ENCODE data around the gene RPS19. TPM values are rescaled to one million over a fixed set of nuclear protein-coding genes. Genes with fewer than 3 reads are reported as not detected.

The RPS19 gene
- total RNA-seq, 1 experiment from 2014 or later = 3,297 TPM

DNA sequence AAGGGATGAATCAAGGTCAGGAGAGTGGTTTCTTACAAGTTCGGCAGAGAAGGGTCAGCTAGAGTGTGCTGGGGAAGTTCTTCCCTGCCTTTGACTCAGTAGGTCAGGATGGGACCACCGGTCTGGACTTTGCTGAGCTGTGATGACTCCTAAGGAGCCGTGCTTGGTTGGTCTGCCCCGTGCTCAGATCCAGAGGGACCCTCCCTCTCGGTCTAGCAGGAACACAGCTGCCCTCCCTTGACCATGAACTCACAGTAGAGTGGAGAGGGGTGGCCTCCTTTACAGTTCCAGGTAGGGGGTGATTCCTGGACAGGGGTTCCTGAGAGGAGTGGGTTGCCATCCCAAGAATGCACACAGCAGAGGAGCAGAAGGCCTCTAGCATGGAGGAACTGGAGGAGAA lies 4.3 kb downstream of the RPS19 start:
- Mint-ChIP-seq H3K27me3 (ENCODE audit: insufficient read depth, unreplicated experiment) (no peaks in the 10 kb centered on the region), H3K4me1 (ENCODE audit: low read depth, unreplicated experiment) (peaks cover 14% of the 10 kb centered on the region), H3K27ac (ENCODE audit: unreplicated experiment) (peak overlapping the region; percentile 74), H3K9me3 (ENCODE audit: unreplicated experiment) (no peaks in the 10 kb centered on the region), H3K36me3 (ENCODE audit: insufficient read depth, unreplicated experiment) (peaks cover 99% of the 10 kb centered on the region), H3K4me3 (ENCODE audit: unreplicated experiment) (peak overlapping the region; percentile 20)
- peak in 1 of 2 experiments; percentile 35 for DNase-seq
- POLR2A ChIA-PET = interaction anchor here (0.8 kb wide), 1 partner anchor 9 kb away, joined by 3 read pairs; no protein-coding TSS in a partner anchor
- no TSS peak for BruUV-seq (replicated peaks)
- Histone ChIP-seq H3K4me3 (ENCODE audit: low read depth, low read length) (no peak overlapping the region), H3K9me3 (no peaks in the 10 kb centered on the region), H3K4me1 (peaks cover 26% of the 10 kb centered on the region), H3K36me3 (ENCODE audit: control insufficient read depth, insufficient read depth, low read length) (peaks cover 28% of the 10 kb centered on the region), H3K27me3 (replicated peaks; ENCODE audit: control insufficient read depth, insufficient read depth, low read length) (no peaks in the 10 kb centered on the region)
- intact Hi-C loops (cut with micrococcal nuclease; ENCODE audit: unreplicated experiment) = no loop called here
- TF ChIP-seq, protein P1, sequence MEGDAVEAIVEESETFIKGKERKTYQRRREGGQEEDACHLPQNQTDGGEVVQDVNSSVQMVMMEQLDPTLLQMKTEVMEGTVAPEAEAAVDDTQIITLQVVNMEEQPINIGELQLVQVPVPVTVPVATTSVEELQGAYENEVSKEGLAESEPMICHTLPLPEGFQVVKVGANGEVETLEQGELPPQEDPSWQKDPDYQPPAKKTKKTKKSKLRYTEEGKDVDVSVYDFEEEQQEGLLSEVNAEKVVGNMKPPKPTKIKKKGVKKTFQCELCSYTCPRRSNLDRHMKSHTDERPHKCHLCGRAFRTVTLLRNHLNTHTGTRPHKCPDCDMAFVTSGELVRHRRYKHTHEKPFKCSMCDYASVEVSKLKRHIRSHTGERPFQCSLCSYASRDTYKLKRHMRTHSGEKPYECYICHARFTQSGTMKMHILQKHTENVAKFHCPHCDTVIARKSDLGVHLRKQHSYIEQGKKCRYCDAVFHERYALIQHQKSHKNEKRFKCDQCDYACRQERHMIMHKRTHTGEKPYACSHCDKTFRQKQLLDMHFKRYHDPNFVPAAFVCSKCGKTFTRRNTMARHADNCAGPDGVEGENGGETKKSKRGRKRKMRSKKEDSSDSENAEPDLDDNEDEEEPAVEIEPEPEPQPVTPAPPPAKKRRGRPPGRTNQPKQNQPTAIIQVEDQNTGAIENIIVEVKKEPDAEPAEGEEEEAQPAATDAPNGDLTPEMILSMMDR (IDR thresholded peaks at IDR 0.05; ENCODE audit: insufficient read depth in 1 of 2, low read depth in 1 of 2, low read length in 1 of 2, severe bottlenecking in 1 of 2, unreplicated experiment in 1 of 2) = no peak
- CTCF ChIA-PET = interaction anchor here (1.4 kb wide), 1 partner anchor 9 kb away, joined by 3 read pairs; no protein-coding TSS in a partner anchor

DNA sequence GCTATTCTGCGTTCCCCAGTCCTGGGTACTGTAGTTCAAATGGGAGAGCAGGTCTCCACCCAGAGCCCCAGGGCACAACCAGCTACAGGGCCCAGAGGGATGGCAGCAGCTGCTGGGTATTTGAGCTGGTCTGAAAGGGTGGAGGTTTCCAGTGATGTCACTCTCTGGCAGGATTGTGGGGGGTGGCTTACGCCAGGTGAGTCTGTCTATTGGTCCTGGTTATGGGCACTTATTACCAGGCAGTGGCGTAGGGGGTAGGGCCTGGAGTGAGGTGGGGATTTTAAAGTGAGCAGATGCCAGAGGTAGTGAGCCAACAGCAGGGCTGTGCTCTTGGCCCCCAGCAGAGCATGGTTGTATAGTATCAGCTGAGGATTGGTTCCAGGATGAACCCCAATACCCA lies 6.2 kb downstream of the RPS19 start:
- CTCF ChIA-PET = no interaction called here
- Histone ChIP-seq H3K27me3 (replicated peaks; ENCODE audit: control insufficient read depth, insufficient read depth, low read length) (no peaks in the 10 kb centered on the region), H3K4me1 (peaks cover 31% of the 10 kb centered on the region), H3K9me3 (no peaks in the 10 kb centered on the region), H3K4me3 (ENCODE audit: low read depth, low read length) (no peak overlapping the region), H3K36me3 (ENCODE audit: control insufficient read depth, insufficient read depth, low read length) (peaks cover 26% of the 10 kb centered on the region)
- H3K36me3 Mint-ChIP-seq (ENCODE audit: insufficient read depth, unreplicated experiment) = peaks cover 100% of the 10 kb centered on the region
- H3K4me1 Mint-ChIP-seq (ENCODE audit: low read depth, unreplicated experiment) = peaks cover 14% of the 10 kb centered on the region
- H3K4me3 Mint-ChIP-seq (ENCODE audit: unreplicated experiment) = peak overlapping the region; percentile 6
- H3K9me3 Mint-ChIP-seq (ENCODE audit: unreplicated experiment) = no peaks in the 10 kb centered on the region
- H3K27me3 Mint-ChIP-seq (ENCODE audit: insufficient read depth, unreplicated experiment) = no peaks in the 10 kb centered on the region
- intact Hi-C loops (cut with micrococcal nuclease; ENCODE audit: unreplicated experiment) = no loop called here
- POLR2A ChIA-PET = interaction anchor here (0.7 kb wide), 1 partner anchor 18 kb away, joined by 4 read pairs; no protein-coding TSS in a partner anchor
- BruUV-seq (replicated peaks) = no TSS peak
- peak in 1 of 2 experiments; percentile 45 for DNase-seq
- TF ChIP-seq, protein P1 (IDR thresholded peaks at IDR 0.05; ENCODE audit: insufficient read depth in 1 of 2, low read depth in 1 of 2, low read length in 1 of 2, severe bottlenecking in 1 of 2, unreplicated experiment in 1 of 2) = no peak
- H3K27ac Mint-ChIP-seq (ENCODE audit: unreplicated experiment) = peak overlapping the region; percentile 47

DNA sequence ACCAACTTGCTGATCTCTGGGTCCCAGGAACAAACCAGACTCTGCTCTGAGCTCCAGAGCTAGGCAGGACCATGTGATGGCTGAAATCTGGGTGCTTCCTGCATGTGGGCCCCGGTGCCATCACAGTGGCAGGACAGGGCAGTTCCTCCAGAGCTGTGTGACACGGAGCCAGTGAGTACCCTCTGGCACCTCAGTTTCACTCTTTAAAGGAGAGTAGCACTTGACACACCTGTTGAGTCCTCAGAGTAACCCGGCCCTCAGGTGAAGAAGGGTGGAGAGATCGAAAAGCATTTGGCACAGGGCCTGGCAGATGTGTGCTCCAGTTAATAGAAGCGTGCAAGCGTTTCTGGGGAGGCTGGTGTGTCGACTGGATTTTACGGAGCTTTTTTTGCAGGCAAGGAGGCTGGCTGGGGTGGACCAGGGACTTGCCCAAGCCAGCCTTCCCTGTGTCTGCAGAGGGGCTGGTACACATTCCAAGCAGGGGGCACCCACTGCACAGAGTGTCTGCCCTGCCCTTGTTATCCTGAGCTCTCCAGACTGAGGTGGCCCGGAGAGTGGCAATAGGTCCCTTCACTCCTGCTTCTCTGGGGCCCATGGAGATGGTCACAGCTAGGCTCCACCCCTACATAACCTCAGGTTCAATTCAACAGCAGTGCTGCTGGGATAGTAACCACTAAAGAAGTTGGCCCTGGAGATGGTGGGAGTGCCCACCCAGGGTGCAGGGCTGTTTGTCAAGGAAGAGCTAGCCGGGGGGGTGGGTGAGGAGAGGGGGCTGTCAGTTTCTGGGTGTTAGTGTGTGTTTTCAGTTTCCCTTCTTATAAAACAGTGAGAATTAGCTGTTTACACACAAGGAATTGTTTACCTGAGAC lies 8.3 kb downstream of the RPS19 start:
- DNase-seq = peak in 1 of 2 experiments; percentile 32
- ChIA-PET CTCF (interaction anchor here (0.6 kb wide), 1 partner anchor 1548 kb away, joined by 9 read pairs; no protein-coding TSS in a partner anchor), POLR2A (interaction anchor here (0.6 to 1.5 kb wide), 3 partner anchors 9 to 503 kb away, joined by 5 to 21 read pairs (median 14); partner anchors contain the start of gene RPS19)
- Histone ChIP-seq H3K4me1 (peaks cover 20% of the 10 kb centered on the region), H3K36me3 (ENCODE audit: control insufficient read depth, insufficient read depth, low read length) (peaks cover 15% of the 10 kb centered on the region), H3K27me3 (replicated peaks; ENCODE audit: control insufficient read depth, insufficient read depth, low read length) (no peaks in the 10 kb centered on the region), H3K9me3 (no peaks in the 10 kb centered on the region), H3K4me3 (ENCODE audit: low read depth, low read length) (no peak overlapping the region)
- H3K27me3 Mint-ChIP-seq (ENCODE audit: insufficient read depth, unreplicated experiment) = no peaks in the 10 kb centered on the region
- intact Hi-C loops (cut with micrococcal nuclease; ENCODE audit: unreplicated experiment) = no loop called here
- no TSS peak for BruUV-seq (replicated peaks)
- H3K4me3 Mint-ChIP-seq (ENCODE audit: unreplicated experiment) = no peak overlapping the region
- H3K4me1 Mint-ChIP-seq (ENCODE audit: low read depth, unreplicated experiment) = peaks cover 14% of the 10 kb centered on the region
- H3K9me3 Mint-ChIP-seq (ENCODE audit: unreplicated experiment) = no peaks in the 10 kb centered on the region
- peak overlapping the region; percentile 64 for H3K27ac Mint-ChIP-seq (ENCODE audit: unreplicated experiment)
- TF ChIP-seq, protein P1 (IDR thresholded peaks at IDR 0.05; ENCODE audit: insufficient read depth in 1 of 2, low read depth in 1 of 2, low read length in 1 of 2, severe bottlenecking in 1 of 2, unreplicated experiment in 1 of 2) = no peak
- peaks cover 100% of the 10 kb centered on the region for H3K36me3 Mint-ChIP-seq (ENCODE audit: insufficient read depth, unreplicated experiment)

All from Caco-2 (cell line).